PC-3 (cell line): ENCODE results near the gene CLDN18.

ENCODE experiments used
- EZH2 ChIP-seq: fragments of 300-600 bp; sonication (generic); IDR thresholded peaks from one replicate; pipeline ENCODE4 v1.6.1; 2017; ENCODE audit warnings: antibody characterized with exemption, mild to moderate bottlenecking, low read length; ENCODE audit not compliant: unreplicated experiment
- TF ChIP-seq, protein P1 (sequence below): fragments of 300-600 bp; sonication (generic); conservative IDR thresholded peaks from 2 replicates; pipeline ENCODE4 v1.5.1; 2017; ENCODE audit warnings: antibody characterized with exemption, low read depth, mild to moderate bottlenecking, low read length

DNA sequence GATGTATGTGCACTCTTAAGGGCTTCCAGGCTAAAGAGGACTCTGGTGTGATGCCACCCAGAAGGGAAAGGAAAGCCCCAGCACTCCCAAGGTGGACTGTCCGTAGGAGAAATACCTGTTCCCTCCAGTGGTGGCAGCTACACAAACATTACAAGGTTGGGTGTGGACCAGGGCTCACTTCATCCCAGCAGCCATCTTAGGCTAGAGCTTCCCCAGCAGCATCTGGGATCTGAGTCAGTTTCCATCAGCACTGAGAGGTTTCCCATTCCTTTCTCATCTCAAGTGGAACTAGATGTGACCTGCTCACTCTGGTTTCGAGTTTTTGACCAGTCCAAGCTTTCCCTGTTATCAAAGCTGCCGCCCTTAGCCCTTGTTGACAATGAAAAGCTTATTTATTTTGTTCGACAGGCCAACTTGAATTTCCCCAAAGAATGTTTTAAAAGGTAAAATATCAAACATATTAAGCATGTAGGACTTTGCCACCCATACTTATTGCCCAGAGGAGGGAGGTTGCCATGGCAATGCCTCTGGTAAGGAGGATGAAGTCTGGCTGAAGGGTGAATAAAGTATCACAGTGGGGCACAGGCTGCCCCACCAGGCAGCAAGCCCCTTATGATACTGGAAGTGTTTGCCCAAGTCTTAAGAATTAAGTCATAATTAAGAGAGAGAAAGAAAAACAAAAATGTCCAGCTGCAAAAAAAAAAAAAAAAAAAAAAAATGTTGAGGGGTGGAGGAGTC lies 28.9 kb downstream of the CLDN18 start:
- TF ChIP-seq, protein P1, sequence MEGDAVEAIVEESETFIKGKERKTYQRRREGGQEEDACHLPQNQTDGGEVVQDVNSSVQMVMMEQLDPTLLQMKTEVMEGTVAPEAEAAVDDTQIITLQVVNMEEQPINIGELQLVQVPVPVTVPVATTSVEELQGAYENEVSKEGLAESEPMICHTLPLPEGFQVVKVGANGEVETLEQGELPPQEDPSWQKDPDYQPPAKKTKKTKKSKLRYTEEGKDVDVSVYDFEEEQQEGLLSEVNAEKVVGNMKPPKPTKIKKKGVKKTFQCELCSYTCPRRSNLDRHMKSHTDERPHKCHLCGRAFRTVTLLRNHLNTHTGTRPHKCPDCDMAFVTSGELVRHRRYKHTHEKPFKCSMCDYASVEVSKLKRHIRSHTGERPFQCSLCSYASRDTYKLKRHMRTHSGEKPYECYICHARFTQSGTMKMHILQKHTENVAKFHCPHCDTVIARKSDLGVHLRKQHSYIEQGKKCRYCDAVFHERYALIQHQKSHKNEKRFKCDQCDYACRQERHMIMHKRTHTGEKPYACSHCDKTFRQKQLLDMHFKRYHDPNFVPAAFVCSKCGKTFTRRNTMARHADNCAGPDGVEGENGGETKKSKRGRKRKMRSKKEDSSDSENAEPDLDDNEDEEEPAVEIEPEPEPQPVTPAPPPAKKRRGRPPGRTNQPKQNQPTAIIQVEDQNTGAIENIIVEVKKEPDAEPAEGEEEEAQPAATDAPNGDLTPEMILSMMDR, result no peak
- no peak for TF ChIP-seq EZH2
